GM19324 (cell line): ENCODE data around the gene MRM1.
A peak's percentile ranks its signal among the peaks of the same experiment; 100 is the strongest.

Experiments used
- ATAC-seq: cut with Tn5 transposase; IDR thresholded peaks from one replicate; pipeline ENCODE4 v1.9.1; 2021; ENCODE audit warnings: mild to moderate bottlenecking, moderate library complexity; ENCODE audit not compliant: unreplicated experiment, low FRiP score

MRM1 gene

GRCh38 chr17:36601303-36602029, at the start of gene MRM1:
TSS of gene MRM1 (plus strand) at chr17:36601583. CDS start at chr17:36601811, 228 bp downstream.
- peak; percentile 77 for ATAC-seq

GRCh38 chr17:36553459-36553858, 47.9 kb upstream of the MRM1 start:
- no peak for ATAC-seq

GRCh38 chr17:36566081-36566480, 35.3 kb upstream of the MRM1 start:
- no peak for ATAC-seq

- ATAC-seq, result no peak
These were observed 26.4 kb upstream of the MRM1 start for GRCh38 chr17:36575028-36575427.

- no peak for ATAC-seq
These were observed 24.6 kb upstream of the MRM1 start for GRCh38 chr17:36576793-36577192.

GRCh38 chr17:36578671-36579070, 22.7 kb upstream of the MRM1 start:
- no peak for ATAC-seq

- no peak for ATAC-seq
These were observed 17.6 kb upstream of the MRM1 start for GRCh38 chr17:36583787-36584186.

GRCh38 chr17:36586138-36586537, 15.2 kb upstream of the MRM1 start:
- no peak for ATAC-seq

GRCh38 chr17:36590082-36590481, 11.3 kb upstream of the MRM1 start:
- no peak for ATAC-seq

- peak; percentile 80 for ATAC-seq
These were observed 9.7 kb upstream of the MRM1 start, which contains the start of gene DHRS11 for GRCh38 chr17:36591434-36592315. TSS of gene DHRS11 (plus strand) at chr17:36591879. CDS start at chr17:36592010, 131 bp downstream.

GRCh38 chr17:36592316-36592715, 9.1 kb upstream of the MRM1 start:
- no peak for ATAC-seq

- no peak for ATAC-seq
These were observed 8.6 kb upstream of the MRM1 start for GRCh38 chr17:36592716-36593321.

GRCh38 chr17:36593656-36594316, 7.6 kb upstream of the MRM1 start:
- no peak for ATAC-seq

- ATAC-seq, result no peak
These were observed 6.6 kb upstream of the MRM1 start for GRCh38 chr17:36594626-36595401.

- ATAC-seq, result no peak
These were observed 4.2 kb upstream of the MRM1 start for GRCh38 chr17:36597226-36597625.

GRCh38 chr17:36597866-36598777, 3.3 kb upstream of the MRM1 start:
- no peak for ATAC-seq

- no peak for ATAC-seq
These were observed 2.4 kb upstream of the MRM1 start for GRCh38 chr17:36598951-36599401.

GRCh38 chr17:36599546-36600250, 1.7 kb upstream of the MRM1 start:
- ATAC-seq, result no peak
